Kidney epithelial cell (primary cell): Measurements from ENCODE around the gene ACVRL1. TPM values are rescaled to one million over a fixed set of nuclear protein-coding genes. Genes with fewer than 3 reads are reported as not detected.

Experiments used
- DNase-seq: peaks from one replicate; pipeline ENCODE4 v3.0.0-alpha.2; 2010; ENCODE audit warnings: low read depth
- H3K27me3 ChIP-seq: 2 replicates; pipeline ENCODE4 v1.6.0; 2011; ENCODE audit warnings: low read length; ENCODE audit not compliant: control insufficient read depth, insufficient read depth
- H3K36me3 ChIP-seq: 2 replicates; pipeline ENCODE4 v1.5.1; 2011; ENCODE audit warnings: low read length; ENCODE audit not compliant: control insufficient read depth, insufficient read depth
- H3K4me3 ChIP-seq: 2 replicates; pipeline ENCODE4 v1.5.1; 2011; ENCODE audit warnings: low read depth, mild to moderate bottlenecking, control low read depth, low read length
- CTCF ChIP-seq: IDR thresholded peaks from 2 replicates; pipeline ENCODE4 v1.5.1; 2011; ENCODE audit warnings: mild to moderate bottlenecking, moderate library complexity, low read length, control low read depth, inconsistent platforms; ENCODE audit not compliant: insufficient read depth, poor library complexity, severe bottlenecking
- total RNA-seq: library from RNA; depleted of rRNA; stranded (reverse); fragments of >200 nt; gene quantifications from 2 replicates; pipeline ENCODE4 v1.2.3, GENCODE V29; 2015

ACVRL1 gene
- total RNA-seq, 1 donor from 2014 or later: 9.7 TPM

- peak overlapping the region; percentile 34 for H3K4me3 ChIP-seq
- no peak for DNase-seq
- H3K36me3 ChIP-seq: no peaks in the 10 kb centered on the region
- peaks cover 8% of the 10 kb centered on the region for H3K27me3 ChIP-seq
- TF ChIP-seq CTCF: no peak
Measured at GRCh38 chr12:51868821-51869495, 38.3 kb upstream of the ACVRL1 start.

- H3K27me3 ChIP-seq: peaks cover 8% of the 10 kb centered on the region
- no peak for TF ChIP-seq CTCF
- DNase-seq: no peak
- H3K4me3 ChIP-seq: peak overlapping the region; percentile 34
- no peaks in the 10 kb centered on the region for H3K36me3 ChIP-seq
Measured at GRCh38 chr12:51869496-51869865, 37.8 kb upstream of the ACVRL1 start.

- TF ChIP-seq CTCF: no peak
- DNase-seq: no peak
- H3K36me3 ChIP-seq: no peaks in the 10 kb centered on the region
- peaks cover 8% of the 10 kb centered on the region for H3K27me3 ChIP-seq
- no peak overlapping the region for H3K4me3 ChIP-seq
Measured at GRCh38 chr12:51869931-51870330, 37.4 kb upstream of the ACVRL1 start.

GRCh38 chr12:51870504-51870903 lies 36.8 kb upstream of the ACVRL1 start:
- no peak for DNase-seq
- no peaks in the 10 kb centered on the region for H3K36me3 ChIP-seq
- peaks cover 8% of the 10 kb centered on the region for H3K27me3 ChIP-seq
- TF ChIP-seq CTCF: no peak
- H3K4me3 ChIP-seq: no peak overlapping the region

GRCh38 chr12:51871126-51871525 lies 36.2 kb upstream of the ACVRL1 start:
- H3K4me3 ChIP-seq: no peak overlapping the region
- DNase-seq: no peak
- no peaks in the 10 kb centered on the region for H3K36me3 ChIP-seq
- H3K27me3 ChIP-seq: peaks cover 8% of the 10 kb centered on the region
- TF ChIP-seq CTCF: no peak
